Activated T-cell treated with anti-CD3 and anti-CD28 coated beads, Interleukin-2, amount 50 U/mL, for 1 hour (primary cell): Measurements from ENCODE around the gene ATP2A3.

Experiments
- DNase-seq: peaks from one replicate; pipeline ENCODE4 v3.0.0-alpha.2; 2020

ATP2A3 gene

DNA sequence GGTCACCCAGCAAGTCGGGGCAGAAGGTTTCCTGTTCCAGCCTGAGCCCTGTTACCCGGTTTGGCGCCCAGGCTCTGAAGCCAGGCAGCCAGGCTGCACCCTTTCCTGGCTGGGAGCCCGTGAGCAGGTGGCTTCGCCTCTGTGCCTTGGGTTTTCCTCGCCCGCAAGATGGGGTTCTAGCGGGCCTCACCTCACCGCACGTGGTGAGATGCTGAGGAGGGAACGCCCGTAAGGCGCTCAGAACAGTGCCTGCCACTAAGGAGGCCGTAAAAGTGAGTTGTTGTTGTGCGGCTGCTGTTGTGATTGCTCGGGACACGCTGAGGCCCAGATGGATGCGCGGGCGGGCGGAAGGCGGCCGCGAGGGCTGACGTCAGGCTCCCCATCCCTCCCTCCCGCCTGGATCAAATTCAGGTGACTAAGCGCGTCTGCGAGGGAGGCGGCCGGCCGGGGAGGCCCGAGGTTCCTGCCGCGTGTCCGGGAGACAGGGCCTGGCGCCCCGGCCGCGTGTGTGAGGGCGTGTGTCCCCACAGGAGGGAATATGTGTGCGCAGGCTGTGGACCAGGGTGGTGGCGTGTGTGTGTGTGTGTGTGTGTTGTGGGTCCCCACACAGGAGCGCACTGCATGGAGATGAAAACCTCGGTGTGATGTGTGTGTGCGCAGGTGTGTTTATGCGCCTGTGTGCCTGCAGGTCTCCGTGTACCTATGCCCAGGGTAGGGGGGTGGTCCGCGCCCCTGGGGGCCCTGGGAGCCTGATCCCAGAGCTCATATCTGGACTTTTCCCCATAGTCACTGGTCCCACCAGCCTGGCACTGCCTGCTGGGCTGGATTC is 75.7 kb downstream of the ATP2A3 start:
- DNase-seq, result no peak

DNA sequence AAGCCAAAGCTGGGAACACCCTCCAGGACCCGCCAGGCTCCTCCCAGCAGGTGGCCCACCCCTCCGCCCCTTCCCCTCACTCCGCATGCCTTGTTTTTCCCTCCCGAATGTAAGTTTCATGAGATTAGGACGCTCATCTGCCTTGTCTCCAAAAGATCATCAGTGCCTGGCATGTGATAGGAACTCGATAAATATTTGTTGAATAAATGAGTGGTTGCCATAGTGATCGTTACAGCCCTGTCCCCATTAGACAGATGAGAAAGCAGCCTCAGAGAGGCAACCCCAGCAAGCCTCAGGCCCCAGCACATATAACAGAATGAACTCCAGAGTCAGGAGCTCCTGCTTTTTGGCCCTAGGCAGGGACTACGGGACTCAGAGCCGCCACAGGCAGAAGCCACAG is 76.4 kb downstream of the ATP2A3 start:
- DNase-seq, result no peak

DNA sequence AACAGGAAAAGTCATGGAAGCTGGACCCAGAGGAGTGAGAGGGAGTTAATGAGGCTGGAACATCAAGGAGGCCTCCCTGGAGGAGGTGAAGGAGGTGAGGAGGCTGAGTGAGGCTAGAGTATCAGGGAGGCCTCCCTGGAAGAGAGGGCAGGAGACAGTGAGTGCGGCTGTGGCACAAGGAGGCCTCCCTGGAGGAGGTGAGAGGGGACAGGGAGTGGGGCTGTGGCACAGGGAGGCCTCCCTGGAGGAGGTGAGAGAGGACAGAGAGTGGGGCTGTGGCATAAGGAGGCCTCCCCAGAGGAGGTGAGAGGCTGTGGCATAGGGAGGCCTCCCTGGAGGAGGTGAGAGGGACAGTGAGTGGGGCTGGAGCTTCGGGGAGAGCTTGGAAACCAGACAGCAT is 76.8 kb downstream of the ATP2A3 start:
- no peak for DNase-seq

DNA sequence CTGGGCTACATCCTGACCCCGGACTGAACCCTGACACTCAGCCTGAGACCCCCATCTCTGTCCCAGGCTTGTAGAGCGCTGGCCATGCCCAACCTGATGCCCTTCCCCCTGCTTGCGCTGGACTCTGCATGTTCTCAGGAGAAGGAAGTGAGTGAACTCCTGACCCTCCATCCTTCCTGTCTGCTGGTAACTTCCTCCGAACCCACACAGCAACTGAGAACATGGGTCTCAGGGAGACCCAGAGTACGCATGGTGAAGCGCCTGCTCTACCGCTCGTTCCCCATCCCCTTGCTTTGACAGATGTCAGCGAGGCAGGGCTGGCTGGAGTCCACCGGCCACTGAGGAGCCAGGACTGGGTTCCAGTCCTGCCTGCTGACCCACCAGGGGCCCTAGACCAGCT is 77.5 kb downstream of the ATP2A3 start:
- DNase-seq, result no peak

- DNase-seq, result no peak
Observed at GRCh38 chr17:3885970-3886369, 78.3 kb downstream of the ATP2A3 start.

DNA sequence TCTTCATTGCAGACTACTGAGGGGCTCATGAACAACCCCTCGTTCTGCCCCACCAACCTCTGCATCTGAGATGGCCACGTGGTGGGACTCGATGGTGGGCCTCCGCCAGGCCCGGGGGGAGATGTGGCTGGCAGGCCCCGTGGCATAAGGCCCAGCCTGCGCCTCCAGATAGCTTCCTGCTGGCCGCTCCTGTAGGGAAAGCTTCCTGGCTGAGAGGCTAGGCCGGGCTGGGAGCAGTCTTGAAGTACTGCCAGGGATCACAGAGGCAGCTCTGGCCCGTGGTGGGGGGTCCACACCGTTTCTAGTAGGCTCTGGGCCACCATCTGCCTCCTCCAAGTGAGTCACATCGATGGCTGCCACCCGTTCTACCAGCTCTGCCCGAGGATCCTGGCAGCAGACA is 79.0 kb downstream of the ATP2A3 start:
- no peak for DNase-seq

DNA sequence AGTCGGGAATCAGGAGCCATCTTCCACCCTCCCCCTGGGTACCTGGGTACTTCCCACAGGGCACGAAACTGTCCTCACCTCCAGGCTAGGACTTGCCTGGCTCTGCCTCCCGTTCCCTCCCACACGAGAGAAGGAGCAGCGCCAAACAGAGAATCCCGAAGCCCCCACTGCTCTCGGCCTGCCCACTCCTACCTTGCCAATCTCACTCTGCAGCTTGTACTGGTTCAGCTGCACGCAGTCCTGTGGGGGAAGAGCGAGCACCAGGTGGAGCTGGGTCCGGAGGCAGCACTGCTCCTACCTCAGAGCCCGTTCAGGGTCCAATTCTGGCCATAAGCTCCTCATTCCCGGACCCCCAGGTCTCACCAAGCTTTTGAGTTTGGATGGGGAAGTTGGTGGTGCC is 80.0 kb downstream of the ATP2A3 start:
- DNase-seq, result no peak

GRCh38 chr17:3882276-3882675 is 82.0 kb downstream of the ATP2A3 start:
- DNase-seq, result no peak

DNA sequence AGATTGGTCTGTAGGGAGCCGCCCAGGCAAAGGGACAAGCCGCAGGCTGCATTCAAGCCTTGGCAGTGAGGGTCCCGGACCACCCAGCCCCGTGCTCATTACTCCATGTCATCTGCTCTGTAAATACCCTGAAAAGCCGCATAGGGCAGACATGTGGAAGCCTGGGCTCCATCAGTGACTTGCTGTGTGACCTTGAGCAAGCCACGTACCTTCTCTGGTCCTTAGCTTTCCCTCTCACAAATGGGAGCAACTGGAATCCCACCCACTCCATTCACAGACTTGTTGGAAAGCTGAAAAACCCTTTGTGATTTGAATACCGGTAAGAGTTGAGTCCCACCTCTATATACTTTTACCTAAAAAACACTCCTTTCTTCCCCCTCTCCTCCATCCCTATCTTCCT is 83.3 kb downstream of the ATP2A3 start:
- no peak for DNase-seq

GRCh38 chr17:3879591-3880417 is 84.4 kb downstream of the ATP2A3 start:
- DNase-seq, result no peak

- no peak for DNase-seq
Observed at GRCh38 chr17:3879186-3879585, 85.1 kb downstream of the ATP2A3 start.

GRCh38 chr17:3877220-3877619 is 87.0 kb downstream of the ATP2A3 start:
- DNase-seq, result no peak

- no peak for DNase-seq
Observed at GRCh38 chr17:3875317-3875716, 88.9 kb downstream of the ATP2A3 start.
